K562 (cell line): ENCODE data around the gene HMCN2. TPM values are rescaled to one million over a fixed set of nuclear protein-coding genes. Genes with fewer than 3 reads are reported as not detected.

Source experiments
- ATAC-seq: fragments of 200-7000 bp; cut with Tn5 transposase; 3 replicates; pipeline ENCODE4 v1.9.1; 2020; ENCODE audit warnings: moderate library complexity
- BruUV-seq: library from RNA; stranded (reverse); fragments of 400-500 nt; replicated peaks from 2 replicates; lab custom pipeline; 2021; lab: Mats Ljungman, UMichigan
- CTCF ChIA-PET: fragments of 300-600 bp; formaldehyde crosslinking; extraction: SDS; loops from one replicate; lab custom pipeline; 2021; ENCODE audit warnings: low intra/inter-chr PET ratio; lab: Yijun Ruan, JAX
- POLR2A ChIA-PET: fragments of 300-600, 350-650 bp; sonication (Branson Sonifier 250); formaldehyde crosslinking; extraction: SDS; loops from one replicate; lab custom pipeline; 2021; ENCODE audit warnings: antibody characterized with exemption, inconsistent platforms; lab: Yijun Ruan, JAX
- DNase-seq, 4 experiments: peaks; one replicate each; pipeline versions ENCODE4 v3.0.0 to v3.0.0-alpha.2; 2011 to 2018; ENCODE audit warnings: low spot score in 3 of 4, mixed read lengths in 3 of 4; ENCODE audit errors: extremely low read depth in 1 of 4
- FAIRE-seq: peaks from 2 replicates; lab custom pipeline; 2011; peaks lifted over from hg19 to GRCh38; lab: Jason Lieb, UNC
- H2AFZ ChIP-seq: 2 replicates; pipeline ENCODE4 v1.6.0; 2011; ENCODE audit warnings: low read depth, low read length, control low read depth, inconsistent platforms
- H3K27ac ChIP-seq: fragments of 200-600 bp; 3 replicates; pipeline ENCODE4 v1.8.0; 2011; ENCODE audit warnings: low read depth, mild to moderate bottlenecking, control low read depth, inconsistent platforms, low read length, moderate library complexity, mixed read lengths; ENCODE audit errors: extremely low read depth
- H3K27me3 ChIP-seq, 2 experiments: fragments of 300-600 bp in 1 of 2; 2 replicates in 1 of 2; 3 replicates in 1 of 2; pipeline versions ENCODE4 v1.6.0 to v1.8.0; 2011; ENCODE audit warnings: inconsistent platforms in 2 of 2, low read length in 2 of 2, mild to moderate bottlenecking in 1 of 2, mixed read lengths in 1 of 2, moderate library complexity in 1 of 2; ENCODE audit not compliant: control insufficient read depth in 2 of 2, insufficient read depth in 2 of 2
- H3K36me3 ChIP-seq: fragments of 300-600 bp; 3 replicates; pipeline ENCODE4 v1.8.0; 2011; ENCODE audit warnings: mild to moderate bottlenecking, low read length, inconsistent platforms; ENCODE audit not compliant: control insufficient read depth, insufficient read depth
- H3K4me1 ChIP-seq, 2 experiments: fragments of 200-600 bp in 1 of 2; replicated peaks in 1 of 2; 2 replicates in 1 of 2; 3 replicates in 1 of 2; pipeline versions ENCODE4 v1.5.1 to v1.8.0; 2011; ENCODE audit warnings: inconsistent platforms in 2 of 2, low read length in 2 of 2, mild to moderate bottlenecking in 1 of 2, mixed read lengths in 1 of 2, moderate library complexity in 1 of 2; ENCODE audit not compliant: control insufficient read depth in 2 of 2, insufficient read depth in 2 of 2
- H3K4me2 ChIP-seq: 2 replicates; pipeline ENCODE4 v1.6.1; 2011; ENCODE audit warnings: low read length, control low read depth, inconsistent platforms, mixed read lengths; ENCODE audit not compliant: insufficient read depth
- H3K4me3 ChIP-seq: fragments of 200-600 bp; sonication (generic), shearing (Covaris generic); 2 replicates; pipeline ENCODE4 v1.5.1; 2016; ENCODE audit warnings: control low read depth, inconsistent platforms
- H3K79me2 ChIP-seq: fragments of 200-600 bp; 3 replicates; pipeline ENCODE4 v1.8.0; 2011; ENCODE audit warnings: low read length, inconsistent platforms; ENCODE audit not compliant: control insufficient read depth, insufficient read depth
- H3K9ac ChIP-seq, 2 experiments: 2 replicates each; pipeline versions ENCODE4 v1.6.0 to v1.6.1; 2011; ENCODE audit warnings: low read depth in 2 of 2, low read length in 2 of 2, control low read depth in 1 of 2, inconsistent platforms in 1 of 2, mild to moderate bottlenecking in 1 of 2, mixed read lengths in 1 of 2; ENCODE audit not compliant: insufficient read depth in 1 of 2
- H3K9me1 ChIP-seq: one replicate; pipeline ENCODE4 v1.6.0; 2011; ENCODE audit warnings: inconsistent platforms, mild to moderate bottlenecking, low read length, moderate library complexity; ENCODE audit not compliant: control insufficient read depth, insufficient read depth
- H3K9me3 ChIP-seq: replicated peaks from 2 replicates; pipeline ENCODE4 v1.5.1; 2011; ENCODE audit warnings: low read depth, low read length, inconsistent platforms; ENCODE audit not compliant: control insufficient read depth, insufficient read depth
- H4K20me1 ChIP-seq: replicated peaks from 2 replicates; pipeline ENCODE4 v1.6.1; 2011; ENCODE audit warnings: low read length, inconsistent platforms, mixed read lengths; ENCODE audit not compliant: control insufficient read depth, insufficient read depth
- ADNP ChIP-seq: fragments of 200-800 bp; sonication (Bioruptor generic); IDR thresholded peaks from 2 replicates; pipeline ENCODE4 v1.6.1; 2016; ENCODE audit warnings: missing genetic modification characterization, missing compliant biosample characterization
- ARID2 ChIP-seq: fragments of 450-650 bp; IDR thresholded peaks from 2 replicates; pipeline ENCODE4 v1.6.1; 2017; ENCODE audit warnings: antibody characterized with exemption, mild to moderate bottlenecking
- FOXP1 ChIP-seq: sonication (generic); formaldehyde crosslinking; IDR thresholded peaks from 2 replicates; pipeline ENCODE4 v1.8.0; 2022; ENCODE audit warnings: mild to moderate bottlenecking, missing genetic modification reagents
- MAX ChIP-seq: sonication (generic); formaldehyde crosslinking; IDR thresholded peaks from 2 replicates; pipeline ENCODE4 v1.9.0; 2022; ENCODE audit warnings: mild to moderate bottlenecking, missing genetic modification reagents
- MTA3 ChIP-seq: fragments of 450-650 bp; formaldehyde crosslinking; IDR thresholded peaks from 2 replicates; pipeline ENCODE4 v1.6.1; 2017; ENCODE audit warnings: mild to moderate bottlenecking, borderline replicate concordance
- PPARD ChIP-seq: fragments of 250-450 bp; sonication (Bioruptor Pico); IDR thresholded peaks from 2 replicates; pipeline ENCODE4 v1.8.0; 2022; ENCODE audit warnings: inconsistent platforms, mild to moderate bottlenecking, moderate library complexity
- SIN3B ChIP-seq: fragments of 450-650 bp; IDR thresholded peaks from 2 replicates; pipeline ENCODE4 v1.6.1; 2017; ENCODE audit warnings: low read depth, mild to moderate bottlenecking, moderate library complexity
- SLC30A9 ChIP-seq: fragments of 250-450 bp; sonication (Bioruptor Pico); IDR thresholded peaks from 2 replicates; pipeline ENCODE4 v1.8.0; 2022; ENCODE audit warnings: mild to moderate bottlenecking, moderate library complexity
- VEZF1 ChIP-seq: fragments of 200-800 bp; sonication (Bioruptor generic); IDR thresholded peaks from 2 replicates; pipeline ENCODE4 v1.6.1; 2017; ENCODE audit warnings: missing genetic modification characterization, missing compliant biosample characterization
- ZNF696 ChIP-seq: fragments of 250-450 bp; sonication (Bioruptor Pico); conservative IDR thresholded peaks from 2 replicates; pipeline ENCODE4 v1.4.0; 2020; ENCODE audit warnings: mild to moderate bottlenecking, moderate library complexity
- ZNF778 ChIP-seq: fragments of 450-650 bp; formaldehyde crosslinking; IDR thresholded peaks from 2 replicates; pipeline ENCODE4 v1.4.0; 2020; ENCODE audit warnings: mild to moderate bottlenecking, moderate library complexity
- ZSCAN29 ChIP-seq: fragments of 450-650 bp; IDR thresholded peaks from 2 replicates; pipeline ENCODE4 v1.6.1; 2017
- WGBS: fragments of 100-300 bp; shearing (Covaris generic); methylation state at CpG from one replicate; pipeline ENCODE4 v1.1.6; 2016; ENCODE audit warnings: low coverage, mixed read lengths; ENCODE audit not compliant: insufficient coverage; ENCODE audit errors: missing lambda C conversion rate; 5-methylcytosine and 5-hydroxymethylcytosine counted together
- in situ Hi-C: fragments of 300-500 bp; cut with MboI; formaldehyde crosslinking; loops from 4 replicates; pipeline ENCODE4 v1.15.0; 2018; ENCODE audit warnings: inconsistent platforms, mixed read lengths
- intact Hi-C: fragments of 100-400 bp; cut with micrococcal nuclease; formaldehyde crosslinking; loops from 2 replicates; pipeline ENCODE4 v1.14.2; 2022
- polyA plus RNA-seq, 8 experiments: library from polyadenylated mRNA; depleted of rRNA in 4 of 8; stranded (reverse) in 5 of 8; unstranded in 3 of 8; fragments of >200 nt; fragmentation: Nextera tagmentation in 2 of 8; fragmentation: Illumina TruSeq in 1 of 8; extraction: Ambion mirVana in 2 of 8; extraction: Trizol in 1 of 8; gene quantifications; 2 replicates each; pipeline versions ENCODE4 v1.2.1 to v1.2.3, GENCODE V29; 2011 to 2014; ENCODE audit warnings: inconsistent platforms in 1 of 8, missing spikeins in 1 of 8
- total RNA-seq, 7 experiments: library from RNA; depleted of rRNA in 6 of 7; stranded (reverse); fragments of >200 nt in 6 of 7; fragmentation: Illumina TruSeq in 2 of 7; extraction: Trizol in 2 of 7; gene quantifications; 2 replicates each; pipeline versions ENCODE4 v1.2.1 to v1.2.3, GENCODE V29; 2011 to 2021; ENCODE audit warnings: low replicate concordance in 1 of 7

The HMCN2 gene
- total and polyA plus RNA-seq, 9 of the 15 experiments (the other 6 are each of a cell fraction or from before 2014, with no cell fraction given), result 0.01 TPM; not detected in 8

- POLR2A ChIA-PET, result no interaction called here
- TF ChIP-seq PPARD (CRISPR knock-in tag), result no peak
- TF ChIP-seq ZNF778 (CRISPR knock-in tag), result no peak
- no peak for TF ChIP-seq ZNF696 (CRISPR knock-in tag)
- TF ChIP-seq SLC30A9, result no peak
- TF ChIP-seq ARID2, result no peak
- TF ChIP-seq VEZF1, result no peak
- TF ChIP-seq MAX (CRISPR knock-in tag), result no peak
- TF ChIP-seq SIN3B, result no peak
- TF ChIP-seq ZSCAN29, result no peak
- TF ChIP-seq MTA3, result no peak
- no peak for TF ChIP-seq FOXP1
- no peak for TF ChIP-seq ADNP (tag)
- no peak overlapping the region for H3K4me3 ChIP-seq
- H4K20me1 ChIP-seq, result peaks cover 10% of the 10 kb centered on the region
- 0% methylated on average over 6 of the region's 6 CpGs for WGBS
- CTCF ChIA-PET, result no interaction called here
- H2AFZ ChIP-seq, result no peak overlapping the region
- intact Hi-C loops, result no loop called here
- H3K9ac ChIP-seq, result no peak overlapping the region
- H3K79me2 ChIP-seq, result no peaks in the 10 kb centered on the region
- ATAC-seq (no peak), FAIRE-seq (no peak), DNase-seq (no peak)
- H3K4me2 ChIP-seq, result no peak overlapping the region
- H3K27me3 ChIP-seq, result peaks cover 27 to 68% of the 10 kb centered on the region in 2 experiments
- no peaks in the 10 kb centered on the region for H3K36me3 ChIP-seq
- no peaks in the 10 kb centered on the region for H3K9me3 ChIP-seq
- peaks cover 0 to 14% of the 10 kb centered on the region in 2 experiments; a peak in 2 of 5 replicates for H3K4me1 ChIP-seq
- no peak overlapping the region for H3K27ac ChIP-seq
- no peaks in the 10 kb centered on the region for H3K9me1 ChIP-seq
- no TSS peak for BruUV-seq
- in situ Hi-C loops, result no loop called here
These were observed 115.4 kb downstream of the HMCN2 start for GRCh38 chr9:130380920-130381469.
